H1 (cell line): ENCODE data around the gene MRPL41. TPM values are rescaled to one million over a fixed set of nuclear protein-coding genes. Genes with fewer than 3 reads are reported as not detected.
A peak's percentile ranks its signal among the peaks of the same experiment; 100 is the strongest.

ENCODE experiments used
- BRCA1 ChIP-seq: IDR thresholded peaks from 2 replicates; pipeline ENCODE4 v1.6.1; 2012; ENCODE audit warnings: low read depth, low read length, improper control_type of control experiment
- CEBPB ChIP-seq: IDR thresholded peaks from 2 replicates; pipeline ENCODE4 v1.6.1; 2012; ENCODE audit warnings: low read depth, low read length
- FOSL1 ChIP-seq: IDR thresholded peaks from 2 replicates; pipeline ENCODE4 v1.6.1; 2011; ENCODE audit warnings: mild to moderate bottlenecking, low read depth, low read length, moderate library complexity; ENCODE audit not compliant: insufficient read depth
- KDM4A ChIP-seq: IDR thresholded peaks from one replicate; pipeline ENCODE4 v1.7.1; 2012; ENCODE audit warnings: low read depth, mild to moderate bottlenecking, moderate library complexity, low read length, inconsistent platforms; ENCODE audit not compliant: severe bottlenecking
- KDM5A ChIP-seq: fragments of 200-600 bp; IDR thresholded peaks from 2 replicates; pipeline ENCODE4 v1.7.1; 2012; ENCODE audit warnings: mild to moderate bottlenecking, low read length, inconsistent platforms, mixed read lengths
- MAFK ChIP-seq: IDR thresholded peaks from 2 replicates; pipeline ENCODE4 v1.6.1; 2012; ENCODE audit warnings: low read depth, mild to moderate bottlenecking, improper control_type of control experiment, low read length
- RAD21 ChIP-seq, 2 experiments: IDR thresholded peaks in 1 of 2; conservative IDR thresholded peaks in 1 of 2; 2 replicates each; pipeline ENCODE4 v1.6.1; 2011; ENCODE audit warnings: low read depth in 2 of 2, low read length in 2 of 2, improper control_type of control experiment in 1 of 2, inconsistent platforms in 1 of 2, mild to moderate bottlenecking in 1 of 2, moderate library complexity in 1 of 2
- RFX5 ChIP-seq: IDR thresholded peaks from 2 replicates; pipeline ENCODE4 v1.6.1; 2011; ENCODE audit warnings: low read depth, low read length, improper control_type of control experiment, borderline replicate concordance
- RNF2 ChIP-seq: fragments of 200-900, 300-1000 bp; sonication (generic); IDR thresholded peaks from 2 replicates; pipeline ENCODE4 v1.7.1; 2016; ENCODE audit warnings: borderline replicate concordance, low read depth, mild to moderate bottlenecking, antibody characterized with exemption, low read length; ENCODE audit not compliant: poor library complexity, severe bottlenecking; ENCODE audit errors: missing control alignments
- SAP30 ChIP-seq: fragments of 300-600 bp; sonication (generic); IDR thresholded peaks from 2 replicates; pipeline ENCODE4 v1.7.1; 2012; ENCODE audit warnings: low read length, moderate library complexity, mild to moderate bottlenecking, inconsistent platforms; ENCODE audit not compliant: insufficient read depth, insufficient replicate concordance
- SIN3A ChIP-seq, 2 experiments: IDR thresholded peaks in 1 of 2; conservative IDR thresholded peaks in 1 of 2; 2 replicates each; pipeline ENCODE4 v1.6.1; 2011 to 2012; ENCODE audit warnings: low read length in 2 of 2, improper control_type of control experiment in 1 of 2, low read depth in 1 of 2, mild to moderate bottlenecking in 1 of 2
- SIX5 ChIP-seq: IDR thresholded peaks from 2 replicates; pipeline ENCODE4 v1.6.1; 2011; ENCODE audit warnings: mild to moderate bottlenecking, low read depth, low read length
- SP4 ChIP-seq: IDR thresholded peaks from 2 replicates; pipeline ENCODE4 v1.6.1; 2012; ENCODE audit warnings: low read length, inconsistent platforms
- SRF ChIP-seq: IDR thresholded peaks from 2 replicates; pipeline ENCODE4 v1.6.1; 2011; ENCODE audit warnings: mild to moderate bottlenecking, low read depth, low read length, moderate library complexity
- TCF12 ChIP-seq: IDR thresholded peaks from 2 replicates; pipeline ENCODE4 v1.6.1; 2011; ENCODE audit warnings: low read depth, mild to moderate bottlenecking, low read length
- YY1 ChIP-seq: IDR thresholded peaks from 2 replicates; pipeline ENCODE4 v1.6.1; 2011; ENCODE audit warnings: low read depth, mild to moderate bottlenecking, low read length
- polyA plus RNA-seq, 7 experiments: library from polyadenylated mRNA; depleted of rRNA in 3 of 7; stranded (reverse) in 5 of 7; unstranded in 2 of 7; fragments of >200 nt in 5 of 7; fragments of 200-250 nt in 2 of 7; gene quantifications; 1 replicate in 5 of 7; 2 replicates in 1 of 7; 4 replicates in 1 of 7; pipeline versions ENCODE4 v1.2.1 to v1.2.3, GENCODE V29; 2011 to 2013; ENCODE audit warnings: missing spikeins in 2 of 7, mixed read lengths in 2 of 7
- total RNA-seq: library from RNA; stranded (reverse); fragmentation: NEBNext Ultra II Directional; extraction: Animal tissue kit (Norgen Biotek cat#: 25700); gene quantifications from 2 replicates; pipeline ENCODE4 v1.2.1, GENCODE V29; 2021
- TF ChIP-seq, protein P1 (sequence below): IDR thresholded peaks from 2 replicates; pipeline ENCODE4 v1.6.1; 2012; ENCODE audit warnings: inconsistent platforms
- TF ChIP-seq, protein P2 (sequence below): IDR thresholded peaks from 2 replicates; pipeline ENCODE4 v1.6.1; 2012; ENCODE audit warnings: low read length, inconsistent platforms
- TF ChIP-seq, protein P3 (sequence below): IDR thresholded peaks from 2 replicates; pipeline ENCODE4 v1.6.1; 2011; ENCODE audit warnings: low read length, improper control_type of control experiment

Gene MRPL41
- total and polyA plus RNA-seq, 2 of the 8 experiments (the other 6 are each of a cell fraction or from before 2014, with no cell fraction given): 47.2 to 58.1 TPM

DNA sequence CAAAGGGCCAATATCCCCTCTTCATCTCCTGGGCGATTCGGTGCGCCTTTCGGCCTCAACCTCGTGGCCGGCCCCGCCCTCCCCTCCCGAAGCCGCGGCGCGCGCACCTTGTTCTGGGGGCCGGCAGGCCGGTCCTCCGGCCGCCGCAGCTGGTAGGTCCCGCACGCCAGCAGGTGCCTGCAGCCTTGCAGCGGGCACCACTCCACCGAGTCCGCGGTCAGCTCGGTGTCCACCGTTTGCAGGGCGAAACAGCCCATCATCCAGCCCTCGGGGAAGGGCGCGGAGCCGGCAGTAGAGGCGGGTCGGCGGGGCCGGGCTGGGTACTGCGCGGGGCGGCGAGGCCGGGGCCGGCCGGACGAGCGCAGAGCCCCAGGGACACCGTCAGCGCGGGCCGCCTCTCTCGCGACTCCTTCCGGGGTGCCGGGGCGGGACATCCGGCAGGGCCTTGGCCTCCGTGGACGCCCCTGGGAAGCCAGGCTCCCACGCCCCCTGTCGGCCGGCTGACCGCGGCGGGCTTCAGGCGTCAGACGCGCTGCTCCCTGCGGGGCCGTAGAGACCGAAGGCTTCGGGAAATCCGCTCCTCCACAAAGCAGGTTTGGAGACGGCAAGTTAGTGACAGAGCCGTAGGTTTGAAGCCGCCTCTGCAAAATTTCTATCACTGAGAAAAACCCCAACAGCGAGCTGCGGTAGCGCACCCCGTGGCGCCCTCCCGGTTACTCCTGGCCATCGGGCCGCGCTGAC lies 27.0 kb downstream of the MRPL41 start, which contains the start of gene DPH7 (continued):
- TF ChIP-seq, protein P1, sequence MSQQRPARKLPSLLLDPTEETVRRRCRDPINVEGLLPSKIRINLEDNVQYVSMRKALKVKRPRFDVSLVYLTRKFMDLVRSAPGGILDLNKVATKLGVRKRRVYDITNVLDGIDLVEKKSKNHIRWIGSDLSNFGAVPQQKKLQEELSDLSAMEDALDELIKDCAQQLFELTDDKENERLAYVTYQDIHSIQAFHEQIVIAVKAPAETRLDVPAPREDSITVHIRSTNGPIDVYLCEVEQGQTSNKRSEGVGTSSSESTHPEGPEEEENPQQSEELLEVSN: peak; percentile 17; the same call in 1 of the 2 replicates
- TF ChIP-seq YY1 (no peak), MAFK (no peak), KDM5A (no peak), SP4 (no peak), RNF2 (no peak), SRF (no peak), SIX5 (no peak), CEBPB (no peak), FOSL1 (peak; percentile 39; the same call in 1 of the 2 replicates), TCF12 (no peak), RAD21 (IDR thresholded peaks at IDR 0.05 in 1 of 2, conservative IDR thresholded peaks at IDR 0.05 in 1 of 2; ENCODE audit: low read depth in 2 of 2, low read length in 2 of 2) (peak; percentile 26 to 39; a peak in 3 of 4 replicates), SIN3A (conservative IDR thresholded peaks at IDR 0.05 in 1 of 2, IDR thresholded peaks at IDR 0.05 in 1 of 2; ENCODE audit: low read depth in 1 of 2, low read length in 2 of 2) (peak; percentile 72 to 86; a peak in 1 of 4 replicates), KDM4A (peak; percentile 35), RFX5 (no peak), SAP30 (no peak), BRCA1 (no peak)
- TF ChIP-seq, protein P2, sequence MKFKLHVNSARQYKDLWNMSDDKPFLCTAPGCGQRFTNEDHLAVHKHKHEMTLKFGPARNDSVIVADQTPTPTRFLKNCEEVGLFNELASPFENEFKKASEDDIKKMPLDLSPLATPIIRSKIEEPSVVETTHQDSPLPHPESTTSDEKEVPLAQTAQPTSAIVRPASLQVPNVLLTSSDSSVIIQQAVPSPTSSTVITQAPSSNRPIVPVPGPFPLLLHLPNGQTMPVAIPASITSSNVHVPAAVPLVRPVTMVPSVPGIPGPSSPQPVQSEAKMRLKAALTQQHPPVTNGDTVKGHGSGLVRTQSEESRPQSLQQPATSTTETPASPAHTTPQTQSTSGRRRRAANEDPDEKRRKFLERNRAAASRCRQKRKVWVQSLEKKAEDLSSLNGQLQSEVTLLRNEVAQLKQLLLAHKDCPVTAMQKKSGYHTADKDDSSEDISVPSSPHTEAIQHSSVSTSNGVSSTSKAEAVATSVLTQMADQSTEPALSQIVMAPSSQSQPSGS: no peak
- TF ChIP-seq, protein P3, sequence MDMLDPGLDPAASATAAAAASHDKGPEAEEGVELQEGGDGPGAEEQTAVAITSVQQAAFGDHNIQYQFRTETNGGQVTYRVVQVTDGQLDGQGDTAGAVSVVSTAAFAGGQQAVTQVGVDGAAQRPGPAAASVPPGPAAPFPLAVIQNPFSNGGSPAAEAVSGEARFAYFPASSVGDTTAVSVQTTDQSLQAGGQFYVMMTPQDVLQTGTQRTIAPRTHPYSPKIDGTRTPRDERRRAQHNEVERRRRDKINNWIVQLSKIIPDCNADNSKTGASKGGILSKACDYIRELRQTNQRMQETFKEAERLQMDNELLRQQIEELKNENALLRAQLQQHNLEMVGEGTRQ: no peak
